PC-3 (cell line): Measurements from ENCODE around the gene FOS.

Source experiments
- EZH2 ChIP-seq: fragments of 300-600 bp; sonication (generic); IDR thresholded peaks from one replicate; pipeline ENCODE4 v1.6.1; 2017; ENCODE audit warnings: antibody characterized with exemption, mild to moderate bottlenecking, low read length; ENCODE audit not compliant: unreplicated experiment
- EZH2phosphoT487 ChIP-seq: fragments of 300-600 bp; sonication (generic); IDR thresholded peaks from 2 replicates; pipeline ENCODE4 v1.6.1; 2018; ENCODE audit warnings: mild to moderate bottlenecking, antibody characterized with exemption, low read length, borderline replicate concordance
- TF ChIP-seq, protein P1 (sequence below): fragments of 300-600 bp; sonication (generic); conservative IDR thresholded peaks from 2 replicates; pipeline ENCODE4 v1.5.1; 2017; ENCODE audit warnings: antibody characterized with exemption, low read depth, mild to moderate bottlenecking, low read length

DNA sequence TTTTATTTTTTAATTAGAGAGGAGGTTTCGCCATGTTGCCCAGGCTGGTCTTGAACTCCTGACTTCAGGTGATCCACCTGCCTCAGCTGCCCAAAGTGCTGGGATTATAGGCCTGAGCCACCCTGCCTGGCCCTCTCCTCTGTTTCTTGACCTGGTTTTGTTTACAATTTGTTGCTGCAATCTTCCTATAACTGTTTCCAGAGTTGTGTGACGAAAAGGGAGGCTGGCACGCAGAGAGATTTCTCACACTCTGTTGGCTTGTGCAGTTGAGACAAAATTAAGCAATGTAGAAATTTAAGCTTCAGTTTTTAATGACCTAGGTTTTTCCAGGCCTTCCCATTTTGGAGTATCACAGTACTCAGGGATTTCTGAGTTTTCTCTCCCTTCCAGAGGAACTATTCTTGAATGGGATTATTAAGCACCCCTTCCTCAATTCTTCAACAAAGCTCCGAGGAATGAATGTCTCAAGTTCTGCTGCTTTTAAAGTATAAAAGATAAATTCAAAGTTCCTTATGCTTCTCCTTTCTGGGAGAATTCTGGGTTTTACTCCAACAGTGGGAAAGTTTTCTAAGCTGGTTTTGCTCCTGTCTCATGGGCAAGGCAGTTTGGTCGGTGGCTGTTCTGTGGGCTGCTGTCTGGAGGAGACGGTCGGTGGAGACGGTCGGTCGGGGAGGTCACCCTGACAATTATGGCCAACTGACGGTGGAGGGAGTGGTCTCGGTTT lies 20.4 kb upstream of the FOS start:
- TF ChIP-seq, protein P1, sequence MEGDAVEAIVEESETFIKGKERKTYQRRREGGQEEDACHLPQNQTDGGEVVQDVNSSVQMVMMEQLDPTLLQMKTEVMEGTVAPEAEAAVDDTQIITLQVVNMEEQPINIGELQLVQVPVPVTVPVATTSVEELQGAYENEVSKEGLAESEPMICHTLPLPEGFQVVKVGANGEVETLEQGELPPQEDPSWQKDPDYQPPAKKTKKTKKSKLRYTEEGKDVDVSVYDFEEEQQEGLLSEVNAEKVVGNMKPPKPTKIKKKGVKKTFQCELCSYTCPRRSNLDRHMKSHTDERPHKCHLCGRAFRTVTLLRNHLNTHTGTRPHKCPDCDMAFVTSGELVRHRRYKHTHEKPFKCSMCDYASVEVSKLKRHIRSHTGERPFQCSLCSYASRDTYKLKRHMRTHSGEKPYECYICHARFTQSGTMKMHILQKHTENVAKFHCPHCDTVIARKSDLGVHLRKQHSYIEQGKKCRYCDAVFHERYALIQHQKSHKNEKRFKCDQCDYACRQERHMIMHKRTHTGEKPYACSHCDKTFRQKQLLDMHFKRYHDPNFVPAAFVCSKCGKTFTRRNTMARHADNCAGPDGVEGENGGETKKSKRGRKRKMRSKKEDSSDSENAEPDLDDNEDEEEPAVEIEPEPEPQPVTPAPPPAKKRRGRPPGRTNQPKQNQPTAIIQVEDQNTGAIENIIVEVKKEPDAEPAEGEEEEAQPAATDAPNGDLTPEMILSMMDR: no peak
- TF ChIP-seq EZH2phosphoT487 (no peak), EZH2 (no peak)
